Measurements from ENCODE around the gene GZF1. TPM values are rescaled to one million over a fixed set of nuclear protein-coding genes. Genes with fewer than 3 reads are reported as not detected.

The GZF1 gene
- total and polyA plus RNA-seq, 12 donors, result 8.6 to 42.7 (median 27.1) TPM

- DNase-seq (no peak), ATAC-seq (no peak)
- H3K27me3 ChIP-seq, result peaks cover 0 to 8% (median 0%) of the 10 kb centered on the region in 7 donors
- no peak overlapping the region for H3K27ac ChIP-seq
- no peaks in the 10 kb centered on the region for H3K36me3 ChIP-seq
- peaks cover 0 to 3% (median 0%) of the 10 kb centered on the region in 11 donors for H3K9me3 ChIP-seq
- intact Hi-C loops (cut with DNase I), result loop anchor here in 1 of 10 donors (10.0 kb wide), 1 partner anchor 76 kb away; no protein-coding TSS in a partner anchor
- peak in 8 of 9 donors; percentile 10 to 44 (median 28) for TF ChIP-seq CTCF (IDR thresholded peaks at IDR 0.05)
- no peak overlapping the region for H3K4me3 ChIP-seq
- 84 to 87% methylated on average over 8 of the region's 8 CpGs for WGBS, 2 donors
- peaks cover 0 to 9% (median 0%) of the 10 kb centered on the region in 9 donors for H3K4me1 ChIP-seq
Measured at GRCh38 chr20:23320317-23320716, 41.7 kb upstream of the GZF1 start.

DNA sequence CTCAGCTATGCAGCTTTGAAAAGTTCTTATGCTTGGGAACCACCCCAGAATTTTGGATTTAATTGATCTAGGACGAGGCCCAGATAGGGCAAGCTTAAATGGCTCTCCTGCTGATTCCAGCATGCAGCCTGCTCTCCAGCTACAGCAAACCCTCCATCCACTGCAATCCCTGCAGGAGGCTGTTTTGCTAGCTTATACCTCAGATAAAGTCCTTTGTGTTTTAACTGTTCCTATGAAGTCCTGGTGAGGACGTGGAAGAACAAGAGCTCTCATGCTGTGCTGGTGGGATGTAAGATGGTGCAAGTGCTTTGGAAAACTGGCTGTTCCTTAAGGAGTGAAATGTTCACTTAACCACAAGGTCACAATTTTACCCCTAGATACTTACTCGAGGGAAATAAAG is 36.9 kb upstream of the GZF1 start:
- Histone ChIP-seq H3K27ac (no peak overlapping the region), H3K4me1 (peaks cover 0 to 7% (median 0%) of the 10 kb centered on the region in 9 donors), H3K4me3 (no peak overlapping the region), H3K9me3 (peaks cover 0 to 4% (median 0%) of the 10 kb centered on the region in 11 donors), H3K36me3 (no peaks in the 10 kb centered on the region), H3K27me3 (peaks cover 0 to 8% (median 0%) of the 10 kb centered on the region in 7 donors)
- DNase-seq (no peak), ATAC-seq (no peak)
- intact Hi-C loops (cut with DNase I), result loop anchor here in 1 of 10 donors (10.0 kb wide), 1 partner anchor 80 kb away; no protein-coding TSS in a partner anchor
- TF ChIP-seq CTCF (IDR thresholded peaks at IDR 0.05), result no peak
- WGBS, 2 donors, result 82 to 87% methylated on average over 3 of the region's 3 CpGs

DNA sequence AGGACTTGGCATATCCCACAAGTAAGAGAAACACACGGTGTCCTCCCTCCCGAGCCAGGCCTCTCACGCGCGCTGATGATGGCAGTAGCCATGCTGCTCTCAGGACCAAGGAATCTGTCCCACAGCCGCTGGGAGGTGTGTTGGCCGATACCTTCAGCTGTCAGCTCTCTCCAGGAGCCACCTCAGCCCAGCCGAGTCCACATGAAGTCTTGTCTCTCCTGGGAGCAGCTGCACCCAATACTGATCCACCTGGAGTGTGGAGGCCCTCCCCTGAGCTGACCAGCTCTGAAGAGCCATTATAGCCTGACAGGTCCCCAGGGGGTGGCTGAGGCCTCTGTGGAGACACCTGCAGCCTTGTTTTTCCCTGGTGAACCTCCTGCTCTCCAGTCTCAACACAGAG is 35.2 kb upstream of the GZF1 start:
- WGBS, 2 donors, result 90 to 91% methylated on average over 8 of the region's 8 CpGs

DNA sequence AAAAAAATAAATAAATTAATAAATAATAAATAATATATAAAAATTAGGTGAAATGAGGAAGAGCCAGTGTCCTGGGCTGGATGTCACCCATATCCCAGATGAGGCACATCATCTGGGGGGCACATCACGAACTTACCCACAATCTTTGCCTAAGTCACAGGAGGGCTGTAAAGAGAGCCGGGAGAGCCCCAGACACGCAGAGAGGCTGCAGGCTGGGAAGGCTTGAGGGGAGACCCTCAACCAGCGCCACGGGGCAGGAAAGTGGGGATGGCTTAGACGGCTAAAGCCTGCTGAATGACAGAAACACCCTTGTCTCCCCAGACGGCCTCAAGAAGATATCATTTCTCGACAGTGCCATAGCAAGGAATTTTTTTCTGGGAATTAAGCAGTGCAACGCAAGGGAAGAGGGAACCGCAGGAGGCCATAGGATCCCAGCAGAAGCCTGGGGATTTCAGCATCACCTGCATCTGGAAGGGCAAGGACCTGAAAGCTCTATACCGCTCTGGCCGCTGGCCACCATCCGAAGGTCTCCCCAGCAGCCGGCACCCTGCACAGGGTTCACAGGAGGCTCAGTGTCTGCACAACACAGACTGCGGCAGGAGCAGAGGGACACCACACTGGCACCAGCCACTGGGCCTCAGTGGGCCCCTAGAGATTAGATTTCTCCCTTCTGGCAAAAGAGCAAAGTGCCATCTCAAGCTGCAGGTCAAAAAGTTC is 34.2 kb upstream of the GZF1 start:
- DNase-seq (no peak), ATAC-seq (no peak)
- Histone ChIP-seq H3K27ac (no peak overlapping the region), H3K9me3 (peaks cover 0 to 7% (median 0%) of the 10 kb centered on the region in 11 donors), H3K4me3 (no peak overlapping the region), H3K36me3 (no peaks in the 10 kb centered on the region), H3K4me1 (peaks cover 0 to 7% (median 0%) of the 10 kb centered on the region in 9 donors), H3K27me3 (no peaks in the 10 kb centered on the region)
- TF ChIP-seq CTCF (IDR thresholded peaks at IDR 0.05), result no peak
- intact Hi-C loops (cut with DNase I), result loop anchor here in 1 of 10 donors (10.0 kb wide), 1 partner anchor 83 kb away; no protein-coding TSS in a partner anchor
- WGBS, 2 donors, result 92 to 94% methylated on average over 15 of the region's 15 CpGs

More for the DNA sequence above, 35.2 kb upstream of the GZF1 start:
- intact Hi-C loops (cut with DNase I), result loop anchor here in 1 of 10 donors (10.0 kb wide), 1 partner anchor 82 kb away; no protein-coding TSS in a partner anchor
- Histone ChIP-seq H3K27me3 (no peaks in the 10 kb centered on the region), H3K4me1 (peaks cover 0 to 7% (median 0%) of the 10 kb centered on the region in 9 donors), H3K27ac (no peak overlapping the region), H3K36me3 (no peaks in the 10 kb centered on the region), H3K9me3 (peaks cover 0 to 7% (median 0%) of the 10 kb centered on the region in 11 donors), H3K4me3 (no peak overlapping the region)
- DNase-seq (no peak), ATAC-seq (no peak)
- no peak for TF ChIP-seq CTCF (IDR thresholded peaks at IDR 0.05)
